GM19043 (cell line): ENCODE measurements around the gene ITGB4.

ENCODE experiments used
- ATAC-seq: cut with Tn5 transposase; IDR thresholded peaks from one replicate; pipeline ENCODE4 v1.9.1; 2021; ENCODE audit warnings: low read depth; ENCODE audit not compliant: unreplicated experiment

The ITGB4 gene

DNA sequence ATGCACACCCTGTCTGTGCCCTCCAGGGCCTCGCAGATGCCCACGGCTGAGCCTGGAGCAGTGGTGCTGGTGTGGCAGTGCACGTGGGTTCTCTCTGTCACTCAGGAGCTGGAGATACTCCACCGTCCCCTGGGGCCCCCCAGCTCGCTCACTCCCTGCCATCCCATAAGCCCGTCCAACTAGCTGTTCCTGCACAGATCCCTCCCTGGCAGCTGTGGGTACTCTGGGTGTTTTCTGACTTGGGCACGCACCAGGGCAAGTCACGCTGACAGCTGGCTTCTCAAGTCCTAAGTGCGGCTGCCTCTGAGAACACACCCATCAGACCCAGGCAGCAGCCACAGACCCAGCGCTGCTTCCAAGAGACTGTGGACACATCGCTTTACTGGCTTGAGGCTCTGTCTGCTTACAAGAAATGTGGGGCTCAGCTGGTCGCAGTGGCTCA lies 25.4 kb upstream of the ITGB4 start:
- no peak for ATAC-seq

DNA sequence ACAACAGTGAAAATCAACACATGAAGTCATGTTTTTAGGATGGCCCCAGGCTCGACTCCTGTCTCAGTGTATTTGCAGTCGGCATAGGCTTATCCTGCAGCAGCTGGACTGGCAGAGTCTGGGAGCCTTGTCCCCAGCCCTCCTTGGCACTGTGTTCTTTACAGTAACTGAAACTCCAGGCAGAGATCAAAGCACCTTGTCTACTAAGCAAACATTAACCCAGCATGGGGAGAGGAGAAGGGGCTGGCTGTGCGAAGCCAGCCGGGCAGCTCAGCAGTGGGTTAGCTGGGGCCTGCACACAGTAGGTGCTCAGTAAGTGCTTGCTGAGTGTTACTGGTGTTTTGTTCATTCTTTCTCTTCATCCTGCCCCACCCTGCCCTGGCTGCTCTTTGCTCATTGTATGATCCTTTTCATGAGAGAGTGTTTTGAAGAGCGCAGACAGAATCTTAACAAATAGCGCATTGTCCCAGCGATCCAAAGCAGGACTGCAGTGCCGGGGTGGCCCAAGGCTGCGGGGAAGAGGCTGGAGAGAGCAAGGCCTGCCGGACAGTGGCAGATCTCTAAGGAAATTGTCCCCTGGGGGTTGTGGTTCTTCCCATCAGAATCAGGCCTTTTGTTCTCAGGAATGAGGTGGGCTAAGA lies 23.5 kb upstream of the ITGB4 start:
- no peak for ATAC-seq

DNA sequence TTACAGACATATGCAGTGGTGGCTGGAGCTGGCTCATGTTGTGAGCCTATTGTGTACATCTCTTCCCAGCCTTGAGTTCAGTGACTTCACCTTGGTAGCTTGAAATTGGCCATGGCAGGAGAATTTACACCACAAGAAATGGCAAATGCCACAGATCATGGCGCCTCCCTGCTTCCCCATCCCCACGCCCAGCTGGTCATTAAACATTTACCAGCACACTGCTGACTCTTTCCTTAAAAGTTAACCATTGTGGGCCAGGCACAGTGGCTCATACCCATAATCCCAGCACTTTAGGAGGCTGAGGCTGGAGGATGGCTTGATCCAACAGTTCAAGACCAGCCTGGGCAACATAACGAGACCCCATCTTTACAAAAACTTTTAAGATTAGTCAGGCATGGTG lies 22.6 kb upstream of the ITGB4 start:
- no peak for ATAC-seq

DNA sequence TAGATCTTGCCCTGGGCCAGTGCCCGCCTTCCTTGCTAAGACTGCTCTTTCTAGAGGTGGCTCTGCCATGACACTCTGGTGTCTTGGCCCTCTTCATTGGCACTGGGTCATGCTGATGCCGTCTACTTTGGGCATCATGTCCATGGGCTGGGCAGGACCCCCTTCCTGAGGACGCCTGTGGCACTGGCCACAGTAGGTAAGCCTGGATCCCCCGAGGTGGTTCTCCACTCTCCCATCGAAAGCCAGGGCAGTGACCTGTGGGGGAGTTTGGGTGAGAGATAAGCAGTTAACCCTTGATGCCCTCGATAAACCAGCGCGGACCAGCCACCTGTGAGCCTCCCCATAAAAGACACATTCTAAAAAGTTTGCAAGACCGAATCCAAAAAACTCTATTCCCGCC lies 20.0 kb upstream of the ITGB4 start:
- no peak for ATAC-seq

DNA sequence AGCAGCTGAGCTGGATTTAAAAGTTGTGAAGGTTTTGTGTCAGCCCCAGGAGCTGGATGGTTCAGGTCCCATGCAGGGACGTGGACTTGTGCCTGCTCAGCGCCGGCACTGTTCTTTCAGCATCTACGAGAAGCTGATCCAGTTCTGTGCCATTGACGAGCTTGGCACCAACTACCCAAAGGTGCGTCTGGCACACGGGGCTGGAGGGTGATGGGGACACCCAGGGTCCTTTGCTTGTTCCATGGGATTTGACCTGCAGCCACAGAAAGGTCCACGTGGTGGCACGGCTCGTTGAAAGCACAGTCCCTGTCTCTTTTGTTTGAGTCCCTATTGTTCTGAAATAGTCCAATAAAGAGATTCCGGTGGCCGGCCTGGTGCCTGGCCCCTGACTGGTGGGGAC lies 18.1 kb upstream of the ITGB4 start:
- ATAC-seq = no peak

DNA sequence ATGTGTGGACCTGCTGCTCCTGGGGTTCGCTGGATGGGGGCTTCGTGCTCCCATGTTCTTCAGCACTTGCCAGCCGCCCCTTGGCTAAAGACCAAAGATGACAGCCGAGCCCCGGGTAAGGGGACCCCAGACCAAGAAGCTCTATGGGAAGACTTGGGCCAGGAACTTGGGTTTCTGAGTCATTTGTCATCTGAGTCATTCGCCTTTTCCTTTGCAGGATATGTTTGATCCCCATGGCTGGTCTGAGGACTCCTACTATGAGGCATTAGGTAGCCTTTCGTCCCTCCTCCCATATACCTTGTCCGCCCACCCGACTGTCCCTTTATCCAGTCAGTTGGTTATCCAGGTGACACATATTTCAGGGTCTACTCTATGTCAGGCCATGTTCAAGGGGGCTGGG lies 17.7 kb upstream of the ITGB4 start:
- no peak for ATAC-seq

DNA sequence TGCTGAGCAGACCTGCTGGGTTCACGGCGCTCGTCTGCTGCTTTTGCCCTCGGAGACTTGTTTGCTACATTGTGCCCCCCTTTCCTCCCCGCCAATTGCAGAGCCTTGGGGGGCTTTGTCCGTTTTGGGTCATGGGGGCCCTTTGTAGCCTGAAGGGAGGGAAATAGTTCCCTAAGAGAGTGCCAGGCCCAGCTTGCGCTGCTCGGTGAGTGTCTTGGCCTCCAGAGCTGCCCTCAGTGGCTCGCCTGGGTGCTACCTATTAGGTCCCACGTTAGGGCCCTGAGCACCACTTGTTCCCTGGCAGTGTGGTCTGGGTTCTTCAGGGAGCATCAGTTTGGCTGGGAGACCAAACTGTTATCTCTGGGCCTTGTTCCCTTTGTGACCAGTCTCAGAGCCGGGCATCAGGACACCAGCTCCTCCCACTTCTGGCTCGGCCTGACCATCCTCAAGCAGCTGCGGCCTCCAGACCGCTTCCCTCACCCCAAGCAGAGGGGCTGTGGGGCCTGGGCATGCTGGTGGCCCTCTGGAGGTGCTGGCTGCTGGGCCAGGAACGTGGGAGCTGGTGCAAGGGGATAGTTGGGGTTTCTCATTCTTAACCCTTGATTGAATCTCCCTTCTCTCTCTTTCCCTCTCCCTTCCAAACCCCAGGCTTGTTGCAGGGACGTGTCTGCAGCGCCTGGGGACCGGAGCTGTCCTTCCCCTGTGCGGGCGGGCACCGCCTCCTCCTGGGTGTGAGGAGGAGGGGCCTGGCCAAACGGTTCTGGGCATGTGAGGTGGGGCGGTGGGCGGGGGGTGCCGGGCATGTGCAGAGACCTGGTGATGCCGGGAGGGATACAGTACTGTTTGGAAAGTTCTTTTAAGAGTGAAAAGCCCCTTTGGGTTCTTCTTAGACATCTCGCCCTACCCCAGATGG lies 16.0 kb upstream of the ITGB4 start:
- ATAC-seq = no peak

DNA sequence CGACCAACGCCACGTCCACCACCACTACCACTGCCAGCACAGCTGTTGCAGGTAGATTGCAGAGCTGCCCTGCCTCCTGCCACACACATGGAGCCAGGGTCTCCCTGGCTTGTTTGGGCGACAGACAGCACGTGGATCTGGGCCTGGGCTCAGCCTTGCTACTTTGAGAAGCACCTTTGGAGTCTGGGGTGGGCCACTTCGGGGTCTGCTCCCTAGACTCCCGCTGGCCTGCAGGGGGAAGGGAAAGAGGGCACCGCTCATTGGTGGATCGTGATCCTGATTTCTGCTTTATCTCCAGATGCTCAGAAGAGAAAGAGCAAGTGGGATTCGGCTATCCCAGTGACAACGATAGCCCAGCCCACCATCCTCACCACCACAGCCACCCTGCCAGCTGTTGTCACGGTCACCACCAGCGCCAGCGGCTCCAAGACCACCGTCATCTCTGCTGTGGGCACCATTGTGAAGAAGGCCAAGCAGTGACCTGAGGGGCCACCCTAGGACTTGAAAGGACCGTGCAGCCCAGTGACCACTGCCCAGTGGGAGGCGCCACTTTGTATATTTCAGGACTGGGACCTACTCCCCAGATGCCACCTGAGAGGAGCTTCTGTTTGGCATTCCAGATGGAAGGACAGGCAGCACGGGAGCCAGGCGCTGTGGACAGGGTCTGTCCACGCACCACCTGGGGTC lies 15.1 kb upstream of the ITGB4 start:
- no peak for ATAC-seq

DNA sequence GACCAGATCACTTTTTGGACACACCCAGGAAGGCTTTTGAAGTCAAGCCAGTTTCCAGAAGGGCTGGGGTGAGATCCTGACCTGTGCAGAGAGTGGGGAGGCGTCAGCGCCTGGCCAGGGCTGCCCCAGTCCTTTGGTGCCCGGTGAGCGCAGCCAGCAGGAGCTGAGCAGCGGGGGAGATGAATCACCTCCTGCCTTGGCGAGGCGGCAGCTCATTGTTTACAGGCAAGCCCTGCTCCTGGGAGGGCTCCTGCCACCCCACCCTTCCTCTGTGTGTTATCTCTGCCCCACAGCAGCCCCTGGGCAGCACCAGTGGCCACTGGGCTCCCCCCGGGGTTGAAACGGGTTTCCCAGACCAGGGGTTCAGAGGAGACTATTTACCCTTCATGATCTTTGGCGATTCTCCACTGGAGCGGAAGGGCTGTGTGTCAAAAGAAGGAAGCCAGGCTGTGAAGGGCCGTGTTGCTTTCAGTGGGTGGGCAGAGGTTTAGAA lies 14.1 kb upstream of the ITGB4 start:
- ATAC-seq = no peak

DNA sequence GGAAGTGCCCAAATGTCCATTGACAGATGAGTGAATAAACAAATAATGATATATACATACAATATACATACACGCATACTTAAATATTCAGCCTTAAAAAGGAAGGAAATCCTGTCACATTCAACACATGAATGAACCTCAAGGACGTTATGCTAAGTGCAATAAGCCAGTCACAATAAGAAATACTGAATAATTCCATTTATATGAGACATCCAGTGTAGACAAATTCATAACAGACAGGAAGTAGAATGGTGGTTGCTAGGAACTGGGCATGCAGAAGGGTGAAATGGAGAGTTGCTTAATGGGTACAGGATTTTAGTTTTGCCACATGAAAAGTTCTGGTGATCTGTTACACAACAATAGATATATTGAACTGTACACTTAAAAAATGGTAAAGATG lies 8.8 kb upstream of the ITGB4 start:
- no peak for ATAC-seq

DNA sequence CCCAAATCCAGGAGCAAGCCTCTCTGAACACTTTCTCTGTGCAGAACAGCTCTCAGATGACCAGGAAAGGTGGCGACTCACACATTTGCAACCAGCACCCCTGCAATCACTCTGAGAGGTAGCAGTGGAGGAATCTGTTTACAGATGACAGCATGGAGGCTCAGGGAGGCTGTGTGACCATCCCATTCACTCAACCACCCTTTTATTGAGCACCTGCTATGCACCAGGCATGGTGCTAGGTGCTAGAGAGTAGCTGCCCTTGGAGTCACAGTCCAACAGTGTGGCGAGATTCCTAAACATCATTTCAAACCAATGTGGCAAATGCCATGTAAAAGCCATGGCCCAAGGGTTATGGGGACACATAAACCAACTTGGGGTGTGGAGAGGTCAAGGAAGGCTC lies 1.5 kb upstream of the ITGB4 start:
- ATAC-seq = no peak

DNA sequence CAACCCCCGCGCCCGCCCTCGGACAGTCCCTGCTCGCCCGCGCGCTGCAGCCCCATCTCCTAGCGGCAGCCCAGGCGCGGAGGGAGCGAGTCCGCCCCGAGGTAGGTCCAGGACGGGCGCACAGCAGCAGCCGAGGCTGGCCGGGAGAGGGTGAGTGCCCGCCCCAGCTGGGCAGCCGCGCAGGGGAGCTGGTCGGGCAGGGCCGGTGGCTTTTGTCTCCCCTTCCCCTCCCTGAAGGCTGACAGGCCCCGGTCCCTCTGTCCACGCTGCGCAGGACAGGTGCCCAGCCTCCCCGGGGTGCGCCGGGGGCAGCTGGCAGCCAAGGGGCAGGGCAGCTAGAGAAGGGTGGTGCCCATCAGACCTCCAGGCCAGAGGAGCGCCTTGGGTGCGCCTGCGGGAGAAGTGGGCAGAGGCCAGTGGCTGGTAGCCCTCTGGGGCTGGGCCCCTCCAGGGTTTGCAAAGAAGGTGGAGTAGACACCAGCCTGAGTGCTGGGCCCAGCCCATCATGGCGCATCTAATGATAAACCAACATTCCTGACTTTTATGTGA lies 278 bp downstream of the ITGB4 start:
- no peak for ATAC-seq

DNA sequence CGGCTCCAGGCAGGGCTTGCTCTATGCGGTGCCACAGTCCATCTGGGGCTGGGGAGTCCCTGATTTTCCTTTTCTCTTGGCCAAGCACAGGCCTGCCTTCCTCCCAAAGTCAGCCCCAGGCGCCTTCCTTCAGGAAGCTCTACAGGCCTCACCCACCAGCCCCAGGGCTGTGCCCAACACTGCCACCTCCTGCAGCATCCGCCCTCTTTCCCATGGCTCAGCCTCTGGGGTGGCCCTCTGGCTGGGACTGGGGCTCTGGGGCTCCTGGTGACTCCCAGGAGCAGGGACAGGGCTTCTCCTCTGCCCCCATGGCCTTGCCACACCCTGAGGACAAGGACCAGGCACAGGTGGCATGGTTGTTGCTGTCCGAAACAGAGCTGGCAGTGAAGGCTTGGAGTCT lies 817 bp downstream of the ITGB4 start:
- ATAC-seq = no peak

DNA sequence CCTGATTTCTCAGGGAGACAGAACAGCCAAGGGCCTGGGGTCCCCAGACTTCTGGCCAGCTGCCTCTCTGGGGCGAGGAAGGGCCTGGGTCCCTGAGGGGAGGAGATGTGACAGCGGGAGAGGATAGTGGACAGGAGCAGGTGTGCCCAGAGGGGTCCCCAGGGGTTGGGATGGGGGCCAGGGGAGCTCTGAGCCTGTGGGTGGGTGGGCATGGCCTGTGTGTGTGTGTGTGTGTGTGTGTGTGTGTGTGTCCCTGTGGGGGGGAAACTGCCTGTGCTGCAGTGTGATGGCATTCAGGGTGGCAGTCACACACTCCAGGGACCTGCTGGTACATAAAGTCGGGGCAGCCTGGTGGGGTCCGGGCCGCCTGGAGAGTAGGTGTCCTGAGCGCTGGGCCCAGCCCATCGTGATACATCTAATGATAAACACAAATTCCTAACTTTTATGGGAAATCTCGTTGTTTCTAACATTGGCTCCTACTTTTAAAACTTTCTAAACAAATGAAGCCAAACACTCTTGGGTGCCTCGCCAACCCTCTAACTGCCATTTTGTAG lies 1.4 kb downstream of the ITGB4 start:
- ATAC-seq = no peak

DNA sequence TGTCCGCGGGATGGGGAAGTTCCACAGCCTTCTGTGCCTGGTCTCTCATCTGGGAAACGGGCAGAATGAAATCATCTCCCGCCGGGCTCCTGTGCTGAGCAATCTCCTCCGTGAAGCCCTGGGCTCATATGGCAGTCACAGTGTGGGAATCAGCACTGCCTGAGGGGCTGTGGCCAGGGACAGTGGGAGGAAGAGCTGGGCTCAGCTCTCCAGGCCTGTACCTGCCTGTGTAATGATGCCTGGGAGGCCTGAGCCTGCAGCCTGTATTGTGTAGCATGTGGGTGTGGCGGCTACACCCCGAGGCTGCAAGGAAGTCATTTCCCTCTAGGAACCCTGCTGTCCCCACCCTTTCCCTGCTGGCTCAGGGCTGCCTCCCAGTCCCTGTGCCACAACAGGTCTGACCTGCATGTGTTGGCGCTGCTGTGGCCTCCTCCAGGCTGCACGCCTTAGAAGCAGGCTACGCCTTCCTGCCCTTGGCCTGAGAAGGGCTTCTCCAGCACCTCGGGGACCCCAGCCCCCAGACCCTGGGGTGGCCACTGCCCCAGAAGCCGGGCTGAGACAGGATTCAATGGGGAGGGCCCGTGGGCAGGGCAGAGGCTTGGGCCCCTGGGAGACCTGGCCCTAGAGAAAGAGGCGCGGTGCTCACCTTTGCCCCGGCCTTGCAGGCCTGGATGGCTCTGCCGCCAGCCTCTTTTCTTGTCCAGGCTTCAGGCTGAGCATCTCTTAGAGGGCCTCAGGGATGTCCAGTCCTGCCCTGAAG lies 2.1 kb downstream of the ITGB4 start:
- no peak for ATAC-seq

DNA sequence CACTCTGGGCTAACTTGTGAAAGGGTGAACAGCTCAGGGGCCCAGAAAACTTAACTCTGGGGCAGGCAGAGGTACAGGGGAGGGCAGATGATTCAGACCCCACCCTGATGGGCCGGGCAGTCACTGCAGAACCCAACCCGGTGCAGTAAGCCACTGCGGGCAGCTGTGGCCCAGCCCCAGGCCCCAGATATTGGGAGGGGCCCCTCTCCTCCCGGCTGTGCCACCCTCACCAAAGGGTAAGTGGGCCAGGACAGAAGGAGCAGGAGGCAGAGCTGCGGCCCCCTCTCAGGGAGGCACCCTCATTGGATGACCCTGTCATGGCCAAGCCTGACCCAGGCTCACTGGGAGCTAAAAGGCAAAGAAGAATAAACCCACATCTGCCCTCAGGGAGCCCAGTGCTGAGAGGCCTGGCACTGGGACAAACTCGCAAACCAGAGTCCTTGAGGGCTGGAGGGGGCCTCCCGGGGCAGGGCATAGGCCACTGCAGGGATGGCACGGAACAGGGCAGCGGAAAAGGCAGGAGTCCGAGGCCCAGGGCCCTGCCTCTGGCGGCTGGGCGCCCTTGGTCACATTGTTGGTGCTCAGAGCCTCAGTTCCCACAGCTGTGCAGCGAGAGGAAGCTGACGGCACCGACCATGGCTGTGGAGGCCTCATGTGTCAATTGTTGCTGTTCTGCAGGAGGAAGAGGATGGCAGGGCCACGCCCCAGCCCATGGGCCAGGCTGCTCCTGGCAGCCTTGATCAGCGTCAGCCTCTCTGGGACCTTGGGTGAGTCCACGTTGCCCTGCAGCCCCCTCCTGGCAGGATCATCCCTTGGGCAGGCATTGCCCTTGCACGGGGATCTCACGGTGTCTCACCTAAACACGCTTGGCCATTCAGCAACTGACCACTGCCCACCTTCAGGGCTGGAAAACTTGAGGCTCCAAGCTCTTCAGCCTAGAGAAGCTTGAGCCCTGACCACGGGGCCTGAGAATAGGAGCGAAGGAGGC lies 3.1 kb downstream of the ITGB4 start:
- ATAC-seq = no peak

DNA sequence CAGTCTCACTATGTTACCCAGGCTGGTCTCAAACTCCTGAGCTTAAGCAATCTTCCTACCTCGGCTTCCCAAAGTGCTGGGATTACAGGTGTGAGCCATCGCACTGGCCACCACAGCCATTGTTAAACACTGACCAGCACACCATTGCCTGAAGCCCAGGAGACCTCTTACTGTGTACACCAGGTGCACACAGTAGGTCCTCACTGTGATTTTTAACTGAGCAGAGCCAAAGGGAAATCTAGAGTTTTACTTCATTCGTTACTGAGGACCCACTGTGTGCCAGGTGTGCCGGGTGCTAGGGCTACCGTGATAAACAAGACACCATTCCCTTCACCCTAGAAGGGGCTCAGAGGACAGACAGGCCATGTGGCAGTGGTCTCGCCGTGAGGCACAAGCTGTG lies 4.2 kb downstream of the ITGB4 start:
- ATAC-seq = no peak

DNA sequence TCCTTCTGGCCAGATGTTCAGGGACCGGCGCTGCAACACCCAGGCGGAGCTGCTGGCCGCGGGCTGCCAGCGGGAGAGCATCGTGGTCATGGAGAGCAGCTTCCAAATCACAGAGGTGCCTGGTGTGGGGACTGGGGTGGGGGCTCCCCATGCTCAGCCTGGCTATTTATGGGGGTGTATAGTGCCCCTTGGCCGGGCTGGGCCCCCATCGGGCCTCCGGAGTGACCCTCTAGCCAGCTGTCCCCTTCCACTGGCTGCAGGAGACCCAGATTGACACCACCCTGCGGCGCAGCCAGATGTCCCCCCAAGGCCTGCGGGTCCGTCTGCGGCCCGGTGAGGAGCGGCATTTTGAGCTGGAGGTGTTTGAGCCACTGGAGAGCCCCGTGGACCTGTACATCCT lies 6.1 kb downstream of the ITGB4 start:
- ATAC-seq = no peak

DNA sequence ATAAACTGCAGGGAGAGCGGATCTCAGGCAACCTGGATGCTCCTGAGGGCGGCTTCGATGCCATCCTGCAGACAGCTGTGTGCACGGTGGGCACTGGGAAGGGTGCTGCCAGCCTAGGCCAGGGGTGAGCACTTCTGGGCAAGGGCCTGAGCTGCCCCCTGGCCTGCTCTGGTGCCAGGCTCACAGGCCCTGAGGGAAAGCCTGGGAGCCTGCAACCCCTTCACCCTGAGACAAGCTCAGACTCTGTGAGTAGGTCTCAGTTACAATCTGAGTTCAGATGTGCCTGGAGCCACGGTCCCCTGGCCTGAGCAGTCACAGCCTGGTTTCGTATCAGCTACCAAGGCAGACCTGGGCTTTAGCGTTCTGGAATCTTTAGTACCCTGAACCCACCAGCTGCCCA lies 8.1 kb downstream of the ITGB4 start:
- ATAC-seq = no peak
